GM18951 (cell line): ENCODE data around the gene HCFC1.

ENCODE experiments used
- POLR2A ChIP-seq: IDR thresholded peaks from 4 replicates; pipeline ENCODE4 v1.6.1; 2011; ENCODE audit warnings: mild to moderate bottlenecking; ENCODE audit not compliant: insufficient read length, insufficient read depth; ENCODE audit errors: extremely low read depth
- in situ Hi-C: fragments of 300-500 bp; cut with MboI; formaldehyde crosslinking; loops from one replicate; pipeline ENCODE4 v1.12.0; 2022; ENCODE audit warnings: low sequenced_read_pairs, mixed read lengths, inconsistent platforms; ENCODE audit not compliant: unreplicated experiment

Gene HCFC1

DNA sequence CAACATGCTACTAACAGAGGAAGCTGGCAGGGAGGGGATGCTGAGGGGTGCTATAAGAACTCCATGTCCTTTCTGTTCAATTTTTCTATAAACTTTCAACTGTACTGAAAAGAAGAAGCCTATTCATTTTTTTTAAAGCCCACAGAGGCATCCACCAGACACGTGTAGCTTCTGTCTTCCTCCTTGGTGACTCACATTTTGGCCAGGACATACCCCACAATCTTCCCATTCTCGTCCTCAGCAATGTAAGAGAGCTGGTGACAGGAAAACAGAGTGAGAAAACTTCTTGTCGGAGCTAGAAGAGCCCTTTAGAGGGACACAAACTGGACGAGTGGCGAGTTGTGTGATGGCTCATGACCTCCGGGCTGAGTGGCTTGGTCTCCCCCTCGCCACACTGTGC is 37.9 kb downstream of the HCFC1 start:
- in situ Hi-C loops: no loop called here
- TF ChIP-seq POLR2A: no peak

DNA sequence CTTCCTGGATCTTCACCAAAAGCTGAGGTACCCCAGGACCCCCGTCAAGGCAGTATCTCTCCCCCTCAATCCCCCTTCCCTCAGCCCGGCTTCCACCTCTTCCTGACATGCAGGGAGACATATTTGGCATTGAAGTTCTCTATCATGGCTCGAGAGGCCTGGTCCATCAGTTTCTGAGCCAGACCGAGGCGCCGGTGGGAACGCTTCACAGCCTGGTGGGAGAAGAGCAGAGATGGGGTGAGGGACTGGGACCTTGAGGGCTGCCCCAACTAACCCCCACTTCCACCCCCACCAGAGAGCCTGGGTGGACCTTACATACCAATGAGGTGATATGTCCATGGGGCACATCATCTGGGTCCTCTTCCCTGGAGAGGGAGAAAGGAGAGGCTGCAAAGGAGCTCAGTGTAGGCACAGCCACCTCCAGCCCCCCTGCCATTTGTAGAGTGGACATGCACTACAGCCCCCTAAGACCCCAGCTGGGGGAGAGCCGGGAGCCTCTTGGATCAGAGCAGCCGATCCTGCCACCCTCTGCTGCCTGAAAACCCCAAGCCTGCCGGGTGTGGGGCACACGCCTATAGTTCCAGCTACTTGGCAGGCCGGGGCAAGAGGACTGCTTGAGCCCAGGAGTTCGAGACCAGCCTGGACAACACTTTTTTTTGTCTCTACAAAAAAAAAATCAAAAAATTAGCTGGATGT is 39.2 kb downstream of the HCFC1 start:
- TF ChIP-seq POLR2A: no peak
- in situ Hi-C loops: no loop called here

DNA sequence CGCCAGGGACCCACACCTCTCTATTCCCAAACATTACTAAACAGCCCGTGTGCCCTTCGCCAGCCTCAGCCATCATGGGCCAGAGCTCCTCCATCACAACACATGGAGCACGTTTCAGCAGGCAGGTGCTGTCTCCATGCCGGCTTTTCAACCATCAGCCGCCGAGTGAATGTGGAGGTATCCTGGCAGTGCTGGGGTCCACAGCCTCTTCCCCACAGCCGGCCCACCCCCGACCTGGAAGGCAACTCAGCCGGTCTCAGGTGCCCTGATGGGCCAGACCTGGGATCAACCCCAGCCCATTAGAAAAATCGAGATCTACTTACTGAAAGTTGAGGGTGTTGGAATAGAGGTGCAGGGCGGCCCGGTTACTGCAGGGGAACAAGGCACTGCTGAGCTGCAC is 39.9 kb downstream of the HCFC1 start:
- no peak for TF ChIP-seq POLR2A
- in situ Hi-C loops: no loop called here

DNA sequence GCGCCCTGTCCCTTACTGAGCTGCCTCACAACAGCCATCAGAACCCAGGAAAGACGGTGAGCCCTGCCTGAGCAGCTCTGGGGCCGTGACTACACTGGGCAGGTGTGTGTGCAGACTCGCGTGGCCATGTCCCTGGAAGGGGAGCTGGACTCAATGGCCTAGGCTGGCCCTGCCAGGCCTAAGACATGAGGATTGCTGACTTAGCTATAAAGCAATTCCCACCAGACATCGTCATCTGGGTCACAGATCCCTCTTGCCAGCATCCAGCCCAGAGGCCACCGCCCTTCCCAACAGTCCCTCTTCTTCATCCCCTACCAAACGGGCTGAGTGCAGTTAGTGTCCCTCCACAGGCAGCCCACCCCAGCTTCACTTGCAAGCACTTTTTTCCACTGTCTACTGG is 40.5 kb downstream of the HCFC1 start:
- no peak for TF ChIP-seq POLR2A
- in situ Hi-C loops: no loop called here

DNA sequence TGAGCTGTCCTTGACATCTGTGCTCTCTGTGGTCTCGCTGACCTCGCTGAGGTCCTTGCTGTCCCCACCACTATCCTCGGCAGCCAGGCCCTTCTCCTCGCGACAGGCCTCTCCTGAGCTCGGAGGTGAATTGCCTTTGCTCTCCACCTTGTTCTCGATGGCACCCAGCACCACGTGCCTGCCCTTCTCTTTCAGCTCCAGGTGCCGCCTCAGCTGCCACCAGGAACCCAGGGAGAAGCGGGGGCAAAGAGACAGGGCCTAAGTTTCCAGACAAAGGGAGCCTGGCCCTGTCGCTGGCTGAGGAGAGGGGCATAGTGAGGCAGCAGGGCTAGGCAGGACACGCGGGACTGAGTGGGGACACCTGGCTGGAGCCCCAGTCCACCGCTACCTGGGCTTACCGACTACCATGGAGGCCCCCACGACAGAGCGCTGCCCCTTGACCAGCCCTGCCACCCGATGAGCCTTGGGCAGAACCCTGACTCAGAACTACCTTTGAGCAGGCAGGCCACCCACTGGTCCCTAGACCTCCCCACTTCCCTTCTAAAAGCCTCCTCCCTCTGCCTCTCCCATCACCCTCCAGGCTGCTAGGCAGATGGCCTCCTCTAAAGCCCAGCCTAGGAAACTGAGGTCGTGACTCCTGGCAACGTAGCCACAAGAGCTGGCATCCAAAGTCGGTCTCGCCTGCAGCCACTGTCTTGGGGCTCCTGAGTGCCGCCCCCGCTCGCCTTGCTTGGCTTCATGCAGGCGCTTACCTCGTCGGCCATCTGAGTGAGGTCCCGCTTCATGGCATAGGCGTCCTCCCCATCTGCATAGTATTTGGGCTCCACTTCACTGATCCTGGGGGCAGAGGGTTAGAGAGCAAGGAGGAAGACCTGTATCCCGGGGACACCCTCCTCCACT is 41.4 kb downstream of the HCFC1 start:
- TF ChIP-seq POLR2A: no peak
- in situ Hi-C loops: no loop called here

DNA sequence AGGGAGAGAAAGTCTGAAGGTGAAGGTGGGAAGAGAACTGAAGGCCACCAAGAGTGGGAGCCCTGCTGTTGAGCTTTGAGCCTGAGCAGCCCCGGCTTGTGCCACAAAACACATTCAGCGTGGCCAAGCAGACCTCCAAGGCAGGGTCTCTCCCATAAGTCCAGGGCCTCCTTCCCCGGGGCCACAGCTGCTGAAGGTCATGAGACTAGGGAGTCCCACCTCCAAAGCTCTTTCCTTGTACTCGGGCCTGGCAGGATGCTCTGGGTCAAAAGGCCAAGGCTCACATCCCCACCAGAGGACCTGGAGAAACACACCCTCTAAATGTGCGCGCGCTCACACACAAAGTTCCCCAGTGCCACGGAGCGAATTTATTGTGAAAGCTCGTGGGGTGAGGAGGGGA is 42.0 kb downstream of the HCFC1 start:
- in situ Hi-C loops: no loop called here
- no peak for TF ChIP-seq POLR2A

DNA sequence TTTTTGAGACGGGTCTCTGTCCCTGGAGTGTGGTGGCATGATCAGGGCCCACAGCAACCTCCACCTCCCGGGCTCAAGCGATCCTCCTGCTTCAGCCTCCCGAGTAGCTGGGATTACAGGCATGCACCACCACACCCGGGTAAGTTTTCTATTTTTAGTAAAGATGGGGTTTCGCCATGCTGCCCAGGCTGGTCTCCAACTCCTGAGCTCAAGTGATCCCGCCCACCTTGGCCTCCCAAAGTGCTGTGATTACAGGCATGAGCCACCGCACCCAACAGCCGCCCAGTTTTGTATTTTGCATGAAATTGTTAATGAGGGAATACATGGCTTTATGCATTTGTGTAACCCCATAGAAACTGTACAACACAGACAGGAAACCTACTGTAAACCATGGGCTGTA is 42.8 kb downstream of the HCFC1 start:
- TF ChIP-seq POLR2A: no peak
- in situ Hi-C loops: no loop called here

DNA sequence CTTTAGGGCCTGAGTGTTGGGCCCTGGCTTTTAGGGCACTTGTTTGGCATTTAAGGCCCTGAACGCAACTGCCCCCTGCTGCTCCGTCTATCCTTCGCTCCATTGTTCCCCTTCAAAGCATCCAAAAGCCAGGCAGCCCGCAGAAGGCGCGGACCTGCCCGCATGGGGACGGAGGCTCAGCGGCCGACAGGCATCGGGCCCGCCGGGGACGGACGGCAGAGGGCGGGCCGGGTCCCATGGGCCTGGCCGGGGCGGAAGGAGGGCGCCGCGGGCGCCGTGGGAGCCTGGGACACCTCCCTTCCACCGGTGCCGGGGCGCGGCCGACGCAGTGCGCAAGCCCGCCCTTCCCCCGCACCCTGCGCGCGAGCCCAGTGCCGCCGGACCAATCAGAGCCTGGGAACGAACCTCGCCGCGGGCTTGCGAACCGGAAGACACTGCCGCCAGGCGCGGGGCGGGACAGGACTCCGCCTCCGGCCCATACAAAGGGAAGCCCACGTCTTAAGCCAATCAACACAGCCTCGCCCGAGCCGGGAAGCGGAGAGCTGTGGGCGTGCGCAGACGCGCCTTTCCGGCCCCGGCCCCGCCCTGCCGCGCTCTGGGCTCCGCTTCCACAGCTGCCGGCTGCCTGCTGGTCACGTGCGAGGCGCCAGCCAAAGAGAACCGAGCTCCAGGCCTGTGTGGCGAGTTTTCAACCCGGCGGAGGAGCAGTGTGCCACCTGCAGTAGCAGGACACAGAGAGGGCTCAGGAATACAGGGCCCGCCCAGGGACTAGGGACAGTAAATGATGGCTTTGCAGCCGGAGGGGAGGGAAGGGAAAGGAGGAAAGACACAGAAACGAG is 43.5 kb downstream of the HCFC1 start:
- TF ChIP-seq POLR2A: peak; percentile 71
- in situ Hi-C loops: no loop called here

DNA sequence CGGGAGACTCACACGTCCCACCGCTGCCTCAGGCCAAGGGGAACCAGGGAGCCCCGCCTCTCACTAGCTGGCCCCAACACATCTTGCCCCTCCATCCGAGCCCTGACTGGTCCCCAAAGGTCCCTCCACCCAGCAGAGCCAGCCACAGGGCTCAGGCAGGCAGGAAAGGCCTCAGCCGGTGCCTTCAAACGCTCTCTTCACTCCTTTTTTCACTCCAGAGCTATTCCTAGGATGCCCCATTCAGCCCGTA is 44.0 kb downstream of the HCFC1 start:
- no peak for TF ChIP-seq POLR2A
- in situ Hi-C loops: no loop called here

DNA sequence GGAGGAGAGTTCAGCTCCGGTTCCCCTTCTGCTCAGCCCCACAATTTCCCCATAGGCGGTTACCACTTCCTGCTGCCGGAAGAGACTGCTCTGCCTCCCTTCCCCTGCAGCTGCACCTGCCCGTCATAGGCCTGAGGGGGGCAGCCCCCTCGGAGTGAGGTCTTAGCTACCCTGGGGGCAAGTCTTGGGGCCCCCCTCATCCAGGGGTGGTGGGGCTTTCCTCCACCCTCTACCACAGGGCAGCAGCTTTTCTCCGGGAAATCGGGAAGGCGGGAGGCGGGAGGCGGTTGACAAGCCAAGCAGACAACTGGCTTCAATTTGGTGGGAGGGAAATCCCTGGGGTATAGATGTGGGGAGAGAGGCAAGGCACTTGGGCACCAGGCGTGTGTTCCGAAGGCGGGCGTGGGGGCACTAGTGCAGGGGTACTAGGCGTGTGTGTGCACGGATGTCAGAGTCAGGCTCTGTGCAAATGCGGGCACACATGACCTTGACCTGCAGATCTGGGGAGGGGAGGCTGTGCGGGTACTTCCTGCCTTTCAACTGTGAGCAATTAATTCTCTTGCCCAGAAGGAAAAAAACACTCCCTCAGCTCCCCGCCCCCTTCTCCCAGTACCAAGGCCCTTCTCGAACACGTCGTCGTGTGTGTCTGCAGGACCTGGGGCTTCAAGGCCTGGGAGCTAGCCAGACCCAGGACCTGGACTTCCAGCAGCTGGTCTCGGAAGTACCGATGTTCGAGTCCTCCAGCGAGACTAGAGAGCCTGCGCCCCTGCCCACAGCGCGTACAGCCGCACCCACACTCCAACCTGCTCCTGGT is 44.6 kb downstream of the HCFC1 start:
- in situ Hi-C loops: no loop called here
- peak; percentile 56 for TF ChIP-seq POLR2A

DNA sequence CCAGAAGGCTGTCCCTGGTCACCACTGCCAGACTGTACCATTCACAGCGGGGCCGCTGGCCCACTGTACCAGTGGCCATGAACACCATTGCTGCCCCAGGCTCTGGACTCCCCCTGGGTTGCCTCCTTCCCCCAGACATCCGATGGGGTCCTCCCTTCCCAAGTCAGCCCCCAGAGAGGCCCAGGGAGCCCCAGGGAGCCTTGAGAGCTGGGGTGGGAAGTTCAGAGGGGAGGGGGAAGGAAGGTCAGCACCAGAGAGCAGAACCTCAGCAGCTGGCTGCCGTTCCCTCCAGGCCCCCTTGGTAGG is 45.1 kb downstream of the HCFC1 start:
- no peak for TF ChIP-seq POLR2A
- in situ Hi-C loops: no loop called here

DNA sequence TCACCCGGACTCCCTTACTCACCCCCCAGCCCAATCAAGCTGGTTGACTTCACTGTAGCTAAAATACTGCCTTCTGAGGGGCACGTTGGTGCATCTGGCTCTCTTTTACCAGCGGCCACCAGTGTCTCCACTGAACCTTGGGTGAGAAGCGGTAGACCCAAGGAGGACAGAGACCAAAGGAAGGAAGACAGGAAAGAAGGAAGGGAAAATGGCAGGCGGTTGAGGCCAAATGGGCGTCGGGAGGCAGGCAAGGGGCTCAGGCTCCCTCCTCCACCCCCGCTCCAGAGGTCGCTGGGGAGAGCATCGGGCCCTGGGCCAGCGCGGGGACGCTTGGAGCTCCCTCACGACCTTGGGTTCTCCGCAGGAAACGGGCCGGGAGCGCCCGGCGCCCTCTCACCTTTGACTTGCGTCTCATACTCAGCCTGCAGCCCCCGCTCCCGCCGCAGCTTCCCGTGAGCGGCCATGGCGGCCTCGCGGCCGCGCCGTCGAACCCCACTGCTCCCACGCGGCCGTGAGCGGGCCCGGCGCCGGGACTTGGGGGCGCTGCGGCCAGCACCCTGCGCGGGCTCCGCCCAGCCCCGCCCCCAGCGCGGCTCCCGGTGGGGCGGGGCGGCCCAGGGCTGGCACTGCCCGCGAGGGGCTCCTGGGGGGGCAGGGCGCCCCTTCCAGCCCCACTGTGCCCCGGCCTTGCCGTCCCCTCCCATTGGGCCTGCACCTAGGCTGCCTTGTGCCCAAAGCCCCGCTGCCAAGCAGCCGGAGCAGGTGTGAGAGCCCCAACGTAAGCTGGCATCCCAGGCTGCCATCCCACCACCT is 45.7 kb downstream of the HCFC1 start, which contains the start of gene ARHGAP4:
Gene ARHGAP4 (minus strand): TSS at position 526 of the 813 bp plus-strand sequence. CDS start 62 bp downstream, at position 464.
- in situ Hi-C loops: no loop called here
- TF ChIP-seq POLR2A: peak; percentile 52
